ENCODE measurements around the gene NFKBIZ.

NFKBIZ gene

DNA sequence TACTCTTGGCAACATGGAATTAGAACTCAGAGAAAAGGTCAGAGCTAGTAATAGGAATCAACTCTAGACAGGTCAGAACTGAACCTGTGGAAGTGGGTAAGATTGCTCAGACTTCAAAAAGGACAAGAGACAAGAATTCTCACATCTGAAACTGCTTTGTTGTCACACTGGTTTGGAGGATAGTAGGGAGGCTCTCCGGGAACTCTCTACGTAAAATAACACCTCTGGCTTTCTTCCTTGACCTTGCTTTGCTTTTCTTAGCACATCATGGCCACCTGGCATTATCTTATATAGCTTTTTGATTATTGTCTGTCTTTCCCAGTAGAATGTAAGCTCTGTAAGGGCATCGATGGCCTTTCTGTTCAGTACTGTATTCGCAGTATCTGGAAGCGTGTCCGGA, 13.2 kb upstream of the NFKBIZ start:
- no peak overlapping the region for H3K9ac ChIP-seq (ENCODE audit: low read length in 5 of 5)
- peaks cover 0 to 4% (median 0%) of the 10 kb centered on the region in 5 donors for H3K4me1 ChIP-seq (ENCODE audit: control insufficient read depth in 5 of 5, insufficient read depth in 5 of 5, low read length in 5 of 5)
- no peak overlapping the region for H3K27ac ChIP-seq (ENCODE audit: low read depth, low read length)
- no peaks in the 10 kb centered on the region for H3K27me3 ChIP-seq (ENCODE audit: control insufficient read depth in 5 of 5, insufficient read depth in 4 of 5, low read length in 5 of 5)
- no peak overlapping the region for H3K4me3 ChIP-seq (ENCODE audit: low read depth in 1 of 5, low read length in 5 of 5)
- no peaks in the 10 kb centered on the region for H3K9me3 ChIP-seq (ENCODE audit: control insufficient read depth in 5 of 5, low read length in 5 of 5)
- H3K36me3 ChIP-seq (ENCODE audit: control insufficient read depth in 5 of 5, insufficient read depth in 5 of 5, low read length in 5 of 5), result no peaks in the 10 kb centered on the region

- H3K9ac ChIP-seq (ENCODE audit: low read length in 5 of 5), result no peak overlapping the region
- H3K27ac ChIP-seq (ENCODE audit: low read depth, low read length), result no peak overlapping the region
- no peaks in the 10 kb centered on the region for H3K36me3 ChIP-seq (ENCODE audit: control insufficient read depth in 5 of 5, insufficient read depth in 5 of 5, low read length in 5 of 5)
Measured at GRCh38 chr3:101836652-101837598, 12.4 kb upstream of the NFKBIZ start.

DNA sequence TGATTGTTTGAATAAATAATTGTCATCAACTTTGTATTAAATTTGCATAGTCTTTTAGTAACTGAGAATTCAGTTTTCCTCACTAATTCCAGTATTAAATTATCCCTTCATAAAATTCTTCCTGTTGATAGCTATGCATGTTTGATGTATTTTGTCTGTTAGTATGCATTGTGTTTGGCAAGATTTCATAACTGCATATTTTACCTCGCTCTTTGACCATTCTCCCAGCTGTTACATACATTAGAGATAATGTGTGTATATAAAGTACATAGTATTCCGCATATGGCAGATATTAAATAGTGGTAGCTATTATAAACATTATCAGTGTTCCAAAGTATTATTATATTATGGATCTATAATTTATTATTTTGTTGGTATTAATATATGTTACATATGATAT, 10.6 kb upstream of the NFKBIZ start:
- Histone ChIP-seq H3K27me3 (ENCODE audit: control insufficient read depth in 5 of 5, insufficient read depth in 4 of 5, low read length in 5 of 5) (no peaks in the 10 kb centered on the region), H3K36me3 (ENCODE audit: control insufficient read depth in 5 of 5, insufficient read depth in 5 of 5, low read length in 5 of 5) (no peaks in the 10 kb centered on the region), H3K4me1 (ENCODE audit: control insufficient read depth in 5 of 5, insufficient read depth in 5 of 5, low read length in 5 of 5) (peaks cover 0 to 4% (median 0%) of the 10 kb centered on the region in 5 donors), H3K9me3 (ENCODE audit: control insufficient read depth in 5 of 5, low read length in 5 of 5) (no peaks in the 10 kb centered on the region), H3K4me3 (ENCODE audit: low read depth in 1 of 5, low read length in 5 of 5) (no peak overlapping the region), H3K9ac (ENCODE audit: low read length in 5 of 5) (no peak overlapping the region), H3K27ac (ENCODE audit: low read depth, low read length) (no peak overlapping the region)

More at GRCh38 chr3:101836652-101837598, 12.4 kb upstream of the NFKBIZ start:
- no peaks in the 10 kb centered on the region for H3K27me3 ChIP-seq (ENCODE audit: control insufficient read depth in 5 of 5, insufficient read depth in 4 of 5, low read length in 5 of 5)
- no peaks in the 10 kb centered on the region for H3K9me3 ChIP-seq (ENCODE audit: control insufficient read depth in 5 of 5, low read length in 5 of 5)
- no peak overlapping the region for H3K4me3 ChIP-seq (ENCODE audit: low read depth in 1 of 5, low read length in 5 of 5)
- H3K4me1 ChIP-seq (ENCODE audit: control insufficient read depth in 5 of 5, insufficient read depth in 5 of 5, low read length in 5 of 5), result peaks cover 0 to 4% (median 0%) of the 10 kb centered on the region in 5 donors

- Histone ChIP-seq H3K4me1 (ENCODE audit: control insufficient read depth in 5 of 5, insufficient read depth in 5 of 5, low read length in 5 of 5) (peaks cover 0 to 4% (median 0%) of the 10 kb centered on the region in 5 donors), H3K9ac (ENCODE audit: low read length in 5 of 5) (no peak overlapping the region), H3K9me3 (ENCODE audit: control insufficient read depth in 5 of 5, low read length in 5 of 5) (no peaks in the 10 kb centered on the region), H3K27ac (ENCODE audit: low read depth, low read length) (no peak overlapping the region), H3K4me3 (ENCODE audit: low read depth in 1 of 5, low read length in 5 of 5) (no peak overlapping the region), H3K36me3 (ENCODE audit: control insufficient read depth in 5 of 5, insufficient read depth in 5 of 5, low read length in 5 of 5) (no peaks in the 10 kb centered on the region), H3K27me3 (ENCODE audit: control insufficient read depth in 5 of 5, insufficient read depth in 4 of 5, low read length in 5 of 5) (no peaks in the 10 kb centered on the region)
Measured at GRCh38 chr3:101840066-101840465, 9.2 kb upstream of the NFKBIZ start.

DNA sequence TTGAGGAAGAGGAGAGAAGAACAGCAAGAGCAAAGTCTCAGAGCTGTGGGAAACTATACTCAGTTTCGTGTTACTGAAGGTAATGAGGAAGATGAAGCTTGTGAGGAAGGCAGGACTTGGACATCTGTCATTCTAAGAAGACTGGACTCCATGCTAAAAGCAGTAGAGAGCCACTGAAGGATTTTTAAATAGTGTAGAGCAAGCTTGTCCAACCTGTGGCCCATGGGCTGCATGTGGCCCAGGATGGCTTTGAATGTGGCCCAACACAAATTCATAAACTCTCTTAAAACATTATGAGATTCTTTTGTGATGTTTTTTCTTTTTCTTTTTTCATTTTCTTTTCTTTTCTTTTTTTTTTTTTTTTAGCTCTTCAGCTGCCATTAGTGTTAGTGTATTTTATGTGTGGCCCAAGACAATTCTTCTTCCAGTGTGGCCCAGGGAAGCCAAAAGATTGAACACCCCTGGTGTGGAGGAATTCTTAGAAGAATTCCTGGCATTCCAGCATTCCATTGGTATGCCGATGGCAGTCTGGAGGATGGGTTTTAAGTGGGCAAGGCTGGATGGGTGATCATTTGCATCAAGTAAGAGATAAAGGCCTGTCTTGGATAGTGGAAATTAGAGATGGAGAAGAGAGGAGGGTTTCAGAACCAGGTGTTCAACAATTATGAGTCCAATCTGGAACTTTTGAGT, 6.9 kb upstream of the NFKBIZ start:
- Histone ChIP-seq H3K4me3 (ENCODE audit: low read depth in 1 of 5, low read length in 5 of 5) (no peak overlapping the region), H3K36me3 (ENCODE audit: control insufficient read depth in 5 of 5, insufficient read depth in 5 of 5, low read length in 5 of 5) (no peaks in the 10 kb centered on the region), H3K27me3 (ENCODE audit: control insufficient read depth in 5 of 5, insufficient read depth in 4 of 5, low read length in 5 of 5) (no peaks in the 10 kb centered on the region), H3K27ac (ENCODE audit: low read depth, low read length) (no peak overlapping the region), H3K9me3 (ENCODE audit: control insufficient read depth in 5 of 5, low read length in 5 of 5) (no peaks in the 10 kb centered on the region), H3K9ac (ENCODE audit: low read length in 5 of 5) (no peak overlapping the region), H3K4me1 (ENCODE audit: control insufficient read depth in 5 of 5, insufficient read depth in 5 of 5, low read length in 5 of 5) (no peaks in the 10 kb centered on the region)

- H3K27ac ChIP-seq (ENCODE audit: low read depth, low read length), result no peak overlapping the region
- H3K9me3 ChIP-seq (ENCODE audit: control insufficient read depth in 5 of 5, low read length in 5 of 5), result no peaks in the 10 kb centered on the region
- no peaks in the 10 kb centered on the region for H3K36me3 ChIP-seq (ENCODE audit: control insufficient read depth in 5 of 5, insufficient read depth in 5 of 5, low read length in 5 of 5)
- H3K27me3 ChIP-seq (ENCODE audit: control insufficient read depth in 5 of 5, insufficient read depth in 4 of 5, low read length in 5 of 5), result no peaks in the 10 kb centered on the region
- H3K4me1 ChIP-seq (ENCODE audit: control insufficient read depth in 5 of 5, insufficient read depth in 5 of 5, low read length in 5 of 5), result no peaks in the 10 kb centered on the region
- no peak overlapping the region for H3K9ac ChIP-seq (ENCODE audit: low read length in 5 of 5)
- no peak overlapping the region for H3K4me3 ChIP-seq (ENCODE audit: low read depth in 1 of 5, low read length in 5 of 5)
Measured at GRCh38 chr3:101842935-101843330, 6.4 kb upstream of the NFKBIZ start.

DNA sequence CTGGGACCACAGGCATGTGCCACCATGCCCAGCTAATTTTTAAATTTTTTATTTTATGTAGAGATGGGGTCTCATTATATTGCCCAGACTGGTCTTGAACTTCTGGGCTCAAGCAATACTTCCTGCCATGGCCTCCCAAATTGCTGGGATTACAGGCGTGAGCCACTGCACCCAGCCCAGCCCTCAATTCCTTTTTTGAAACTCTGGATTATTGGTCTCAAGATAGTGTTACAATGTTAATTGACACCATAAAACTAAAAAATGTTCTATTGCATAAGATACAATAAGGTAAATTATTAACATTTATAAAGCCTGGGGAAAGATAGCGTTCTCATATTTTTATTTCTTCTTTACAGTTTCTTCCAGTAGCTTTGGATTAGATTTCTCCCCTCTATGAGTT, 3.9 kb upstream of the NFKBIZ start:
- no peaks in the 10 kb centered on the region for H3K9me3 ChIP-seq (ENCODE audit: control insufficient read depth in 5 of 5, low read length in 5 of 5)

GRCh38 chr3:101846709-101847108, 2.6 kb upstream of the NFKBIZ start:
- Histone ChIP-seq H3K4me1 (ENCODE audit: control insufficient read depth in 5 of 5, insufficient read depth in 5 of 5, low read length in 5 of 5) (peaks cover 0 to 14% (median 8%) of the 10 kb centered on the region in 5 donors), H3K9ac (ENCODE audit: low read length in 5 of 5) (no peak overlapping the region), H3K27ac (ENCODE audit: low read depth, low read length) (no peak overlapping the region), H3K4me3 (ENCODE audit: low read depth in 1 of 5, low read length in 5 of 5) (no peak overlapping the region), H3K9me3 (ENCODE audit: control insufficient read depth in 5 of 5, low read length in 5 of 5) (no peaks in the 10 kb centered on the region), H3K27me3 (ENCODE audit: control insufficient read depth in 5 of 5, insufficient read depth in 4 of 5, low read length in 5 of 5) (no peaks in the 10 kb centered on the region), H3K36me3 (ENCODE audit: control insufficient read depth in 5 of 5, insufficient read depth in 5 of 5, low read length in 5 of 5) (peaks cover 0 to 2% (median under 1%) of the 10 kb centered on the region in 5 donors)

More for the DNA sequence above, 3.9 kb upstream of the NFKBIZ start:
- no peaks in the 10 kb centered on the region for H3K27me3 ChIP-seq (ENCODE audit: control insufficient read depth in 5 of 5, insufficient read depth in 4 of 5, low read length in 5 of 5)
- H3K4me3 ChIP-seq (ENCODE audit: low read depth in 1 of 5, low read length in 5 of 5), result no peak overlapping the region
- no peak overlapping the region for H3K27ac ChIP-seq (ENCODE audit: low read depth, low read length)
- no peaks in the 10 kb centered on the region for H3K36me3 ChIP-seq (ENCODE audit: control insufficient read depth in 5 of 5, insufficient read depth in 5 of 5, low read length in 5 of 5)
- peaks cover 0 to 7% (median 4%) of the 10 kb centered on the region in 5 donors for H3K4me1 ChIP-seq (ENCODE audit: control insufficient read depth in 5 of 5, insufficient read depth in 5 of 5, low read length in 5 of 5)
- H3K9ac ChIP-seq (ENCODE audit: low read length in 5 of 5), result no peak overlapping the region

DNA sequence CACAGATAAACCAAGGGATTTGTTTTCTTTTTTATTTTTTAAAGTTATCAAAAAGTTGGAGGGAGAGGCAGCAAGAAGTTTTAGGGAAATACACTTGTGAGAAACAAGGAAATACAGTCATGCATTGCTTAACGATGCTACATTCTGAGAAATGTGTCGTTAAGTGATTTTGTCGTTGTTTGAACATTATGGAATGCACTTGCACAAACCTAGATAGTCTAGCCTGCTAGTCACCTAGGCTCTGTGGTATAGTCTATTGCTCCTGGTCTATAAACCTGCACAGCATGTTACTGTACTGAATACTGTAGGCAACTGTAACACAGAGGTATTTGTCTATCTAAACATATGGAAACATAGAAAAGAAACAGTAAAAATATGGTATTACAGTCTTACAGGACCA, 2.0 kb upstream of the NFKBIZ start:
- H3K27me3 ChIP-seq (ENCODE audit: control insufficient read depth in 5 of 5, insufficient read depth in 4 of 5, low read length in 5 of 5), result no peaks in the 10 kb centered on the region
- no peak overlapping the region for H3K9ac ChIP-seq (ENCODE audit: low read length in 5 of 5)
- peaks cover 0 to 20% (median 13%) of the 10 kb centered on the region in 5 donors for H3K4me1 ChIP-seq (ENCODE audit: control insufficient read depth in 5 of 5, insufficient read depth in 5 of 5, low read length in 5 of 5)
- no peaks in the 10 kb centered on the region for H3K9me3 ChIP-seq (ENCODE audit: control insufficient read depth in 5 of 5, low read length in 5 of 5)
- no peak overlapping the region for H3K4me3 ChIP-seq (ENCODE audit: low read depth in 1 of 5, low read length in 5 of 5)
- H3K27ac ChIP-seq (ENCODE audit: low read depth, low read length), result no peak overlapping the region
- H3K36me3 ChIP-seq (ENCODE audit: control insufficient read depth in 5 of 5, insufficient read depth in 5 of 5, low read length in 5 of 5), result peaks cover 4 to 8% (median 7%) of the 10 kb centered on the region in 5 donors

DNA sequence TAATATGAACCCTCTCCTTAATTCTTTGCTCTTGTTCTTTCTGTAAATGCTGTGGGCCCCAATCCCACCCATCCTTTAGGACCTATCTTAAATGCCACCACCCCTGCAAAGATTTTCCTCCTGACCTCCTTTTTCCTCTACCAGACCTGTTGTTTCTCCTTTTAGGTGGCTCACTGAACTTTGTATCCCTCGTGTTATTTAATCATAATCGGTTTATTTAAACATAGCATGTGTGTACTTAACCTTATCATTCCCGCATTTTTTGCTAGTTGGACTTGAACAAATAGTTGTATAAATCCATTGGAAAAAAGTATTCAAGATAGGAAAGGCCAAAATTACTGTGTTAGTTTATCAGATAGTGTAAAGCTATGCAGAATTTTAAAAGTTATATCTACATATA, 988 bp upstream of the NFKBIZ start:
- Histone ChIP-seq H3K36me3 (ENCODE audit: control insufficient read depth in 5 of 5, insufficient read depth in 5 of 5, low read length in 5 of 5) (peaks cover 11 to 18% (median 17%) of the 10 kb centered on the region in 5 donors), H3K27me3 (ENCODE audit: control insufficient read depth in 5 of 5, insufficient read depth in 4 of 5, low read length in 5 of 5) (no peaks in the 10 kb centered on the region), H3K4me1 (ENCODE audit: control insufficient read depth in 5 of 5, insufficient read depth in 5 of 5, low read length in 5 of 5) (peaks cover 0 to 20% (median 17%) of the 10 kb centered on the region in 5 donors), H3K9ac (ENCODE audit: low read length in 5 of 5) (peak overlapping the region in 4 of 5 donors; percentile 80 to 92 (median 82)), H3K4me3 (ENCODE audit: low read depth in 1 of 5, low read length in 5 of 5) (peak overlapping the region; percentile 63 to 80 (median 69)), H3K27ac (ENCODE audit: low read depth, low read length) (peak overlapping the region; percentile 97), H3K9me3 (ENCODE audit: control insufficient read depth in 5 of 5, low read length in 5 of 5) (no peaks in the 10 kb centered on the region)

Data from subcutaneous abdominal adipose tissue (tissue), 5 donors.